NCI-H748 (cell line): ENCODE measurements around the gene RHOH.

Source experiments
- DNase-seq: peaks from one replicate; lab custom pipeline; 2025; ENCODE audit not compliant: unreplicated experiment; lab: John Stamatoyannopoulos, UW

The RHOH gene

GRCh38 chr4:40187386-40187906 is 9.4 kb upstream of the RHOH start:
- DNase-seq = no peak

- DNase-seq = peak; percentile 77
These were observed 6.8 kb upstream of the RHOH start for GRCh38 chr4:40190019-40190418.

GRCh38 chr4:40190465-40190864 is 6.4 kb upstream of the RHOH start:
- no peak for DNase-seq

GRCh38 chr4:40190880-40191815 is 5.7 kb upstream of the RHOH start:
- DNase-seq = peak; percentile 74

- DNase-seq = no peak
These were observed 4.5 kb upstream of the RHOH start for GRCh38 chr4:40192114-40193015.

GRCh38 chr4:40193016-40193571 is 3.7 kb upstream of the RHOH start:
- DNase-seq = peak; percentile 9

- DNase-seq = no peak
These were observed 3.3 kb upstream of the RHOH start for GRCh38 chr4:40193578-40193977.

- no peak for DNase-seq
These were observed 2.1 kb upstream of the RHOH start for GRCh38 chr4:40194602-40195161.

GRCh38 chr4:40195182-40196177 is 1.4 kb upstream of the RHOH start:
- DNase-seq = no peak

- DNase-seq = no peak
These were observed 559 bp upstream of the RHOH start for GRCh38 chr4:40196272-40196671.

GRCh38 chr4:40197879-40198689 is 1.3 kb downstream of the RHOH start:
- DNase-seq = no peak

GRCh38 chr4:40199179-40199670 is 2.4 kb downstream of the RHOH start:
- no peak for DNase-seq

- no peak for DNase-seq
These were observed 3.4 kb downstream of the RHOH start for GRCh38 chr4:40199999-40200874.

- peak; percentile 70 for DNase-seq
These were observed 4.3 kb downstream of the RHOH start for GRCh38 chr4:40200875-40201801.

GRCh38 chr4:40201898-40202297 is 5.1 kb downstream of the RHOH start:
- no peak for DNase-seq

- no peak for DNase-seq
These were observed 5.6 kb downstream of the RHOH start for GRCh38 chr4:40202474-40202873.
